ENCODE measurements around the gene MCM6.

- TF ChIP-seq POLR2A (IDR thresholded peaks at IDR 0.05), result no peak
- no peak for TF ChIP-seq CTCF (IDR thresholded peaks at IDR 0.05)
- no peak for TF ChIP-seq EP300 (IDR thresholded peaks at IDR 0.05)
Observed at GRCh38 chr2:135825131-135825530, 51.1 kb downstream of the MCM6 start.
